IMR-90 (cell line): ENCODE results near the gene FAM43B.

ENCODE experiments used
- CHD1 ChIP-seq: IDR thresholded peaks from 2 replicates; pipeline ENCODE4 v1.6.1; 2012; ENCODE audit warnings: low read depth, low read length, improper control_type of control experiment
- USF2 ChIP-seq: fragments of 150-350 bp; IDR thresholded peaks from 2 replicates; pipeline ENCODE4 v1.6.1; 2017; ENCODE audit warnings: mild to moderate bottlenecking, antibody characterized with exemption, low read length, low read depth

DNA sequence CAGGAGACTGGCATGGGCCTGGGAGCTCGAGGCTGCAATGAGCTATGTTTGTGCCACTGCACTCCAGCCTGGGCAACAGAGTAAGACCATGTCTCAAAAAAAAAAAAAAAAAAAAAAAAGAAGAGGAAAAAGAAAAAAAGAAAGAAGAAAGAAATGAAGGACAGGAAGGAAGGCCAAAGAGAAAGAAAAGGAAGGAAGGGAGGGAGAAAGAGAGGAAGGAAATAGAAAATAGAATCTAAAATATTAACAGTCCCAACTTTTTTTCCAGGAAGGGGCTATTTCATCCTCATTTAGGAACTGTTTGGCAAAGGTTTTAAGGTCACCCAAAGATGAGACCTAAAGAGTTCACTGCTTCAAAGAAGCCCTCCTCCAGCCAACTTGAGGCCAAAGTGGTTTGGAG, 46.9 kb upstream of the FAM43B start:
- TF ChIP-seq CHD1 (no peak), USF2 (no peak)
